Fibroblast of skin of scalp (primary cell): ENCODE data around the gene PDPN. TPM values are rescaled to one million over a fixed set of nuclear protein-coding genes. Genes with fewer than 3 reads are reported as not detected.
"Not testable (repeated sequence)": the region's sequence is repeated elsewhere in the genome, so short reads cannot be mapped to it uniquely, and the experiment has no call there.

Experiments
- DNase-seq: peaks from one replicate; pipeline ENCODE4 v3.0.0-alpha.2; 2013
- polyA plus RNA-seq, 2 experiments: library from polyadenylated mRNA; unstranded; fragments of 120-200 nt; gene quantifications; one replicate each; pipeline ENCODE4 v1.2.1, GENCODE V29; 2013; ENCODE audit not compliant: insufficient read length in 2 of 2

The PDPN gene, protein sequence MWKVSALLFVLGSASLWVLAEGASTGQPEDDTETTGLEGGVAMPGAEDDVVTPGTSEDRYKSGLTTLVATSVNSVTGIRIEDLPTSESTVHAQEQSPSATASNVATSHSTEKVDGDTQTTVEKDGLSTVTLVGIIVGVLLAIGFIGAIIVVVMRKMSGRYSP
- polyA plus RNA-seq (2013, experiment 1 of 2; ENCODE audit: insufficient read length) = 2.7 TPM
- 3.6 TPM for polyA plus RNA-seq (2013, experiment 2 of 2; ENCODE audit: insufficient read length)

DNA sequence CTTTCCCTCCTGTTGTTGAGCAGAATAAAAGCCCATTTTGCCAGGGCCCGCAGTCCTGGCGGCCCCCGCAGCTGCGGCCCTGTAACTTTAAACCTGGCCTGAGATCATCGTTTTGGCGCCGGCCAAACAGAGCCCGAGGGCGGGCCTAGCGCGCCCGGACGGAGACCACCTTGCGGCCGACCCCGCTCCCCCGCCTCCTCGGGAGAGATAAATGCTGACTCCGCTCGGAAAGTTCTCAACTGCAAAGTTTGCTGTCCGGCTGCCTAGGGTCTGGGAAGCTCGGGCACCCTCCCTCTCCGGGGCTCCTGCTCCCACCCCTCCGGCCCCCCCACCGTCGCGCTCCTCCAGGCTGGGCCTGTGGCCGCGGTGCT is at the start of gene PDPN:
Gene PDPN (plus strand): TSS at position 238 of the 371 bp plus-strand sequence. CDS start 202 bp downstream, outside the sequence.
- DNase-seq = no peak

- no peak for DNase-seq
Observed at GRCh38 chr1:13535227-13535626, 48.4 kb upstream of the PDPN start.

DNA sequence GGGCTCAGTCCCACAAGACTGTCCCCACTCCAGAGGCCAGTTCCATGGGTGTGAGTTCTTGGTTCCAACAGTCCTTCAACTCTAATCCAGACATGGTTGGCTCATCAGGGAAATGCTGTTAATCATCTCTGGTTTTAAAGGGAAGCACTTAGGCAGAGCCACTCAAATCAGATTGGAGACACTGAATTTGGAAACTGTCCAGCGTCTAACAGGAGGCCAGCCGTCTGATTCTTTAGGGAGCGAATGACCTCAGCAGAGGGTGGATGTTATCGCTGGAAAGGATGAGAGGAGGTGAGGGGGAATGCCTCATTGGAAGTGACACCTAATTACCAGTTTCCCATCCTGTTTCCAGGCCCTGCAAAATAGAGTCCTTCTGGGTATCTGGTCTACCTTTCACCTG is 47.1 kb upstream of the PDPN start:
- no peak for DNase-seq

GRCh38 chr1:13538832-13539231 is 44.8 kb upstream of the PDPN start:
- no peak for DNase-seq

DNA sequence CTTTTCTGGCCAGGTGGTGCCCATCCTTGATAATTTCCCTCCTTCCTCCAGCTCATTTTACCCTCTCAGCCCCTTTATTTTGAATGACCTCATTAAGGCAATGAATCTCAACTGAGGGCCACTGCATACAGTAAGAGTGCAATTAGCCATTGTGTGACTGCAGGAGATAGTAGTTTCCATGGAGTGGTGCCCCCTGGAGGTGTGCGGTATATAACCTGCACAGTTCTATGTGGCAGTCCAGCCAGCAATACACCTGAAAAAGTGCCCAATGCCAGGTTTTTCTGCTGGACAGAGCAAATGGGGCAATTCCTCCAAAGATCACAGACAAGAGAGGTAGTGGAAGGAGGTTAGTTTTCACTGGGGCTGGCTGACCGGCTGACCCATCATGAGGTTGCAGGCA is 43.9 kb upstream of the PDPN start:
- no peak for DNase-seq

GRCh38 chr1:13540866-13541265 is 42.8 kb upstream of the PDPN start:
- DNase-seq = no peak

DNA sequence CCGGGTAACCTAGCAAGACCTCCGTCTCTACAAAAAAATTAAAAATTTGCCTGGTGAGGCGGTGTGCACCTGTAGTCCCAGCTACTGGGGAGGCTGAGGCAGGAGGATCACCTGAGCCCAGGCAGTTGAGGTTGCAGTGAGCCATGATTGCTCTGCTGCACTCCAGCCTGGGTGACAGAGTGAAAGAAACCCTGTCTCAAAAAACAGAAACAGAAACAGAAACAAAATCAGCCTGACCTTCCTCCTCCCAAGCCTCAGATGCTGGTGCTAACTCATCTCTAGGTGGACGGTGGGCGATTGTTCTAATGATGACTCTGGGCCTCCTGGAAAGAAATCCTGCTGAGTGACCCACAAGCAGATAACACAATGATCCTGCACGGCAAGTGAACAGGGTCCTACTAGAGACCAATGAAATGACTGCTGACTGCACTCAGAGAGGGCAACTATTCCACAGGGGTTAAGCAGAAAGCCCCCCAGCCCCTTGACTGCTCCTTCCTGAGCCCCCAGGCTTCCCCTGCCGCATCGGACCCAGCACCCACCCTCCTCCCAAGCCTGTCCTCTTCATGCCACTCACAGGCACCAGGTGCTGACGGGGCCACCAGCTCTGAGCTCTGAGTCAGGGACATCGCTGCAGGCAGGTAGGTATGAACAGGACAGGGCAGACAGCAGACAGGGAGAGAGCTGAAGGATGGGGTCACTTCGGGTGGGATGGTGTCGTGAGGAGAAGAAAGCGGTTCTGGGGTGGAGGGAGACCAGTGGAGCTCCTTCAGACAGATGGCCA is 42.0 kb upstream of the PDPN start:
- no peak for DNase-seq

DNA sequence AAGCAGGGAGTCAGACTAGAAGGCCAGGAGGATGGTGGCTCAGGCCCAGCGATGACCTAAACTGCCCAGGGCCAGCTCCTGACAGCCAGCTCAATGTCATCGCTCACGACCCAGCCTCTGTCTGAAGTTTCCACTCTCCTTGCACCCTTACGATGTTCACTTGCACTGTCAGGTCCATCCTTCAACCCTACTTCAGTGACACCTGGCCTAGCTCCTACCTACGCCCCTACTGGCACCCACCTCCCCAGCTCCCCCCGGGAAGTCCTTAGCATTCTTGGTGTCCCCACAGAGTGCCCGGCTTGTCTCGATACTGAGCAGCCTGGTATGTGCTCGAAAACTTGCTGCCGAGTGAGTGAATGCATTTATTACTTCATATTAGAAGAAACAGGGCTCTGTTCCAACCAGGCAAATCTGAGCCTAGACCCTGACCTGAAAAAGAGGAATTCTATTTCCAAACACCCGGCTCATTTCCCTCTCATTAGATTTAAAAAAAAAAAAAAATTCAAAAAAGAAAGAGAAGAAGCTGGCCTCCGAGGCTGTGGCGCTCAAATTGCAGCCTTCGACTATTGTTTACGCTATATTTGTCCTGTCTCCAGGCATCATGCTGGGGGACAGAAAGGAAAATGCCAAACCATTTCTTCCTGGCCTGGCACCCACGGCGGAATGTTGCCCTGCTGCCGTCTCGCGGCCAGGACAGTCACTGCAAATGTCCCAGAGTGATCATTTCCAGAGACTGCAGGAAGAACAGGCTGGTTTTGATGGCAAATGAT is 40.0 kb upstream of the PDPN start:
- peak; percentile 27 for DNase-seq

GRCh38 chr1:13544221-13544556 is 39.4 kb upstream of the PDPN start:
- DNase-seq = no peak

DNA sequence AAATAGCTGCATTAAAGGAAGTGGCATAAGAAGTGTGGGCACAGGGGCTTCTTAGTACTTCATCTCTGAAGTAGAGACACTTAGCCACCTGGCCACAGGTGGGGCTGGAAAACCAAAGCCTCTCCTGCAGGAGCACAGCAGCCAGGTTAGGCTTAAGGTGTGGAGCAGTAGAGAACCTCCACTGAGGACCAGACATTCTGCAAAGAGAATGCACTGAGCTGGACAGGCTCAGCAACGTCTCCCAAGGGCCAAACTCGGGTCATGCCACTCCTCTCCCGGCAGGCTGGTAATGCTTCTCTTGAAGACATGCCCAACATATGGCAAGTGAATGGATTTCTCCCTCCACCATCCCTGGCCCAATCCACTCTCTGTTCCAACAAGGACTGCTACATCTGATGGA is 36.8 kb upstream of the PDPN start:
- no peak for DNase-seq

DNA sequence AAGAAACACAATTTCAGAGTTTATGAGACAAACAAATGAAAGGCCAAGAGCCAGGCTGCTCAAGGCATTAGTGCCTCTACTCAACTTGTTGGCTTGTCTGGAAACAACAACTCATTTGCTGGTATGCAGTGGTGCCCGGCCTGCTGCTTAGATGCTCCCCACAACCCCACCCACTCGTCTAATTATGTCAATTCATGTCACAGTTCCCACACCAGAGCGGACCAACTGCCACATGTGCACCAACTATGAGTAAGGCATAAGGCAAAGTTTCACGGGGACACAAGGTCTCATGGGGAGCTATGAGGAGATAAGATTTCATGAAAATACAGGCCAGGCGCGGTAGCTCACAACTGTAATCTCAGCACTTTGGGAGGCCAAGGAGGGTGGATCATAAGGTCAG is 35.4 kb upstream of the PDPN start:
- DNase-seq = no peak

- no peak for DNase-seq
Observed at GRCh38 chr1:13549021-13549420, 34.6 kb upstream of the PDPN start.

DNA sequence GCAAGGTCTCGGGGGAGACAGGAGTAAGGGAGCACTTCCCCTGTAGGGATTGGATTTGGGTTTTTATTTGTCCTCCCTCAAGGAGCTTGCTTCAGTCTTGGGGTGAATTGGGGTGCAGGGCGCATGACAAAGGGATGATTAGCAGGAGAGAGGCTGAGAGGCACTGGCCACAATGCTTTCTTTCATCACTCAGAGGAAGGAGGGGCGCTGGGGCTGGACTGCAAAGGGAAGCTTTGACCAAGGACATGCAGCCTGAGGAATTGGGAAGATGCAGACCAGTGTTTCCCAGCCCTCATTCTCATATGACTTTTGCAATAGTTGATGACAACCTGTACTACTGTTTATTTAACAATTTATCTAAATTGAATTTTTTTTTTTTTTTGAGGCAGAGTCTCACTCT is 34.1 kb upstream of the PDPN start:
- DNase-seq = no peak

DNA sequence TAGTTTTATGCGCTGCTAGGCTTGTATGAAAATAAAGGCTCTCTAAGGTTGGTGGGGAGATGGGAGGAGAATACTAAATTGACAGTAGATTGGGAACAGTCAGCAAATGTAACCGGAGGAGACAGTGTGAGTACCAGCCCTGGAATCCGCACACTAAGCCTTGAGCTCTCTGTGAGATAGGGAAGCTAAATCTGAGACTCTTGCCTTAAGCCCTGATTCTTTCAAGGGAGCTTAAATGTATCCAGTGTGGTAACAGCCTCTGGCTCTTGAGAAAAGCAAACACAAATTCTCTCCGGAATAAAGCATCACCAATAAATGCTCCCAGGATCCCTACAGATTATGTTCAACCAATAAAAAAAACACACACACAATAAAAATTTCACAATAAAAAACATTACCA is 33.0 kb upstream of the PDPN start:
- no peak for DNase-seq

DNA sequence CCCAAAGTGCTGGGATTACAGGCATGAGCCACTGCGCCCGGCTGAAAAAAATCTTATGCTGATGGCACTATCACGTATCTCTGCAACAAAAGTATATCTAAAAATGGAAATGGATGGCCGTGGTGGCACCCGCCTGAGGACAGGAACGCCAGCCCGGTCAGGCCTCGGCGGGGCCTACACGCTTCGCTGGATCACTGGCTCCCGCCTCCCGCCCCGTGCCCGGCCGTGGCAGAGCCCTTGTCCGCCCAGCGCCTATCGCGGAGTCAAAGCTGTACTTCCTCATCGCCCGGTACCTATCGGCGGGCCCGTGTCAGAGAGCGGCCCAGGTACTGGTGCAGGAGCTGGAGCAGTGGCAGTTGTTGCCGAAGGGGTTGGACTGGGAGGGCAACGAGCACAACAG is 28.8 kb upstream of the PDPN start:
- no peak for DNase-seq

- DNase-seq = no peak
Observed at GRCh38 chr1:13556224-13556764, 27.3 kb upstream of the PDPN start.

- DNase-seq = no peak
Observed at GRCh38 chr1:13560541-13560940, 23.1 kb upstream of the PDPN start.

- DNase-seq = not testable (repeated sequence)
Observed at GRCh38 chr1:13562981-13563380, 20.7 kb upstream of the PDPN start.

GRCh38 chr1:13564073-13564472 is 19.6 kb upstream of the PDPN start:
- no peak for DNase-seq

DNA sequence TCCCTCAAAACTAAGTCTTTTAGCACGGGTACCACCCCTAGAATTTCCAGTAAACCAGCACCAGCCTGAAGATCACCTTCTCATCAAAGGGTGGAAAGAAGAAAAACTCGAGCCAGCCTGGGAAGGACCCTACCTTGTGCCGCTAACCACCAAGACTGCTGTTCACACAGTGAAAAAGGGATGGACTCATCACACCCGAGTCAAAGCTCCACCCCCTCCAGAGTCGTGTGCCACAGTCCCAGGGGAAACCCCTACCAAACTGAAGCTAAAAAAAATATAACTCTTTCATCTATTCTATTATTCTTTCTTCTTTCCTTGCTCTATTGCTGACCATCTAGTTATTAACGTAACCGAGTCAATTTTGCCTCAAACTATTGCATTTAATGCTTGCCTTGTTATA is 13.2 kb upstream of the PDPN start:
- not testable (repeated sequence) for DNase-seq

GRCh38 chr1:13570924-13571323 is 12.7 kb upstream of the PDPN start:
- DNase-seq = no peak

GRCh38 chr1:13573586-13573985 is 10.0 kb upstream of the PDPN start:
- DNase-seq = no peak

DNA sequence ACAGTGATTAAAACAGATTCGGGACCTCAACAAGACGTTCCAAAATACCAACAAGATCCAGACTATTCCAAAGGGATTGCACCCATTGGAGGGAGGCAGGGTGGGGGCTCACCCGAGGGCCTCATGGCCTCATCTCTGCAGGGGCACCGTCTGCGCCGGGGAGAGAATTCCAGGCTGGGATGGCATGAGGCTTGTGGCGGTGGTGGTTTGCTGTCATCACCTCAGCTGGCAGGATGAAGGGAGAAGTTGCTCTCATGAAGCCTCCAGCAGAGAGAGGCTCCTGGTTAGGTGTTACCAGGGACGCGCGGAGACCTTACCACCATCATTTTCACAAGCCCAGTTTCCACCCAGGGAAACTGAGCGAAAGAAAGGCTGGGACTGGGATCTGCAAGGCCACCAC is 6.7 kb upstream of the PDPN start:
- DNase-seq = no peak

- no peak for DNase-seq
Observed at GRCh38 chr1:13577846-13578245, 5.8 kb upstream of the PDPN start.
